Stimulated activated CD4-positive, alpha-beta T cell treated with anti-CD3 and anti-CD28 coated beads, Interleukin-4, amount 100 ng/mL, for 48 hours (primary cell): ENCODE data around the gene SNCB.

Experiments
- DNase-seq, 2 donors: peaks; one replicate each; pipeline ENCODE4 v3.0.0-alpha.2; 2020; ENCODE audit warnings: low read depth in 2 of 2

SNCB gene

GRCh38 chr5:176644878-176645670 lies 14.7 kb upstream of the SNCB start:
- no peak for DNase-seq

- DNase-seq: no peak
Observed at GRCh38 chr5:176644294-176644693, 14.0 kb upstream of the SNCB start.

GRCh38 chr5:176643491-176644219 lies 13.3 kb upstream of the SNCB start:
- no peak for DNase-seq

- DNase-seq: no peak
Observed at GRCh38 chr5:176642675-176643490, 12.5 kb upstream of the SNCB start.

GRCh38 chr5:176640616-176641015 lies 10.3 kb upstream of the SNCB start:
- DNase-seq: no peak

- DNase-seq: no peak
Observed at GRCh38 chr5:176639981-176640380, 9.6 kb upstream of the SNCB start.

GRCh38 chr5:176639208-176639607 lies 8.9 kb upstream of the SNCB start:
- no peak for DNase-seq

- no peak for DNase-seq
Observed at GRCh38 chr5:176638437-176638836, 8.1 kb upstream of the SNCB start.

- no peak for DNase-seq
Observed at GRCh38 chr5:176637556-176637955, 7.2 kb upstream of the SNCB start.

- no peak for DNase-seq
Observed at GRCh38 chr5:176636426-176636825, 6.1 kb upstream of the SNCB start.

- DNase-seq: no peak
Observed at GRCh38 chr5:176633598-176633997, 3.3 kb upstream of the SNCB start.

- DNase-seq: no peak
Observed at GRCh38 chr5:176632745-176633144, 2.4 kb upstream of the SNCB start.

GRCh38 chr5:176631383-176632200 lies 1.3 kb upstream of the SNCB start:
- DNase-seq: no peak

GRCh38 chr5:176630681-176631222 lies 418 bp upstream of the SNCB start:
- no peak for DNase-seq

- no peak for DNase-seq
Observed at GRCh38 chr5:176629317-176629852, 949 bp downstream of the SNCB start.

- DNase-seq: no peak
Observed at GRCh38 chr5:176628406-176629228, 1.7 kb downstream of the SNCB start.

GRCh38 chr5:176627582-176627981 lies 2.8 kb downstream of the SNCB start:
- no peak for DNase-seq

- DNase-seq: no peak
Observed at GRCh38 chr5:176626876-176627236, 3.5 kb downstream of the SNCB start.

GRCh38 chr5:176625966-176626875 lies 4.1 kb downstream of the SNCB start:
- DNase-seq: no peak
